Measurements from ENCODE around the gene NUDT5. TPM values are rescaled to one million over a fixed set of nuclear protein-coding genes. Genes with fewer than 3 reads are reported as not detected.

The NUDT5 gene
- total RNA-seq, 1 donor from 2014 or later = 68.4 TPM

- DNase-seq (ENCODE audit: low read depth) (no peak), FAIRE-seq (no peak)
- H3K27me3 ChIP-seq (ENCODE audit: control insufficient read depth, insufficient read depth, low read length) = no peaks in the 10 kb centered on the region
- TF ChIP-seq, protein P1, sequence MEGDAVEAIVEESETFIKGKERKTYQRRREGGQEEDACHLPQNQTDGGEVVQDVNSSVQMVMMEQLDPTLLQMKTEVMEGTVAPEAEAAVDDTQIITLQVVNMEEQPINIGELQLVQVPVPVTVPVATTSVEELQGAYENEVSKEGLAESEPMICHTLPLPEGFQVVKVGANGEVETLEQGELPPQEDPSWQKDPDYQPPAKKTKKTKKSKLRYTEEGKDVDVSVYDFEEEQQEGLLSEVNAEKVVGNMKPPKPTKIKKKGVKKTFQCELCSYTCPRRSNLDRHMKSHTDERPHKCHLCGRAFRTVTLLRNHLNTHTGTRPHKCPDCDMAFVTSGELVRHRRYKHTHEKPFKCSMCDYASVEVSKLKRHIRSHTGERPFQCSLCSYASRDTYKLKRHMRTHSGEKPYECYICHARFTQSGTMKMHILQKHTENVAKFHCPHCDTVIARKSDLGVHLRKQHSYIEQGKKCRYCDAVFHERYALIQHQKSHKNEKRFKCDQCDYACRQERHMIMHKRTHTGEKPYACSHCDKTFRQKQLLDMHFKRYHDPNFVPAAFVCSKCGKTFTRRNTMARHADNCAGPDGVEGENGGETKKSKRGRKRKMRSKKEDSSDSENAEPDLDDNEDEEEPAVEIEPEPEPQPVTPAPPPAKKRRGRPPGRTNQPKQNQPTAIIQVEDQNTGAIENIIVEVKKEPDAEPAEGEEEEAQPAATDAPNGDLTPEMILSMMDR (IDR thresholded peaks at IDR 0.05; ENCODE audit: insufficient read depth, low read length, severe bottlenecking) = no peak
- H3K36me3 ChIP-seq (ENCODE audit: control insufficient read depth, insufficient read depth, low read length) = peaks cover 3% of the 10 kb centered on the region
- H3K4me3 ChIP-seq (ENCODE audit: low read depth, low read length) = no peak overlapping the region
Measured at GRCh38 chr10:12191715-12192114, 4.0 kb downstream of the NUDT5 start.

- H3K36me3 ChIP-seq (ENCODE audit: control insufficient read depth, insufficient read depth, low read length) = peaks cover 6% of the 10 kb centered on the region
- TF ChIP-seq, protein P1 (IDR thresholded peaks at IDR 0.05; ENCODE audit: insufficient read depth, low read length, severe bottlenecking) = no peak
- FAIRE-seq (no peak), DNase-seq (ENCODE audit: low read depth) (no peak)
- H3K27me3 ChIP-seq (ENCODE audit: control insufficient read depth, insufficient read depth, low read length) = no peaks in the 10 kb centered on the region
- H3K4me3 ChIP-seq (ENCODE audit: low read depth, low read length) = no peak overlapping the region
Measured at GRCh38 chr10:12189426-12189825, 6.3 kb downstream of the NUDT5 start.

GRCh38 chr10:12188656-12189055 lies 7.0 kb downstream of the NUDT5 start:
- peaks cover 6% of the 10 kb centered on the region for H3K36me3 ChIP-seq (ENCODE audit: control insufficient read depth, insufficient read depth, low read length)
- no peak overlapping the region for H3K4me3 ChIP-seq (ENCODE audit: low read depth, low read length)
- no peaks in the 10 kb centered on the region for H3K27me3 ChIP-seq (ENCODE audit: control insufficient read depth, insufficient read depth, low read length)
- DNase-seq (ENCODE audit: low read depth) = no peak
- FAIRE-seq = no peak
- TF ChIP-seq, protein P1 (IDR thresholded peaks at IDR 0.05; ENCODE audit: insufficient read depth, low read length, severe bottlenecking) = no peak

- Histone ChIP-seq H3K4me3 (ENCODE audit: low read depth, low read length) (no peak overlapping the region), H3K36me3 (ENCODE audit: control insufficient read depth, insufficient read depth, low read length) (peaks cover 7% of the 10 kb centered on the region), H3K27me3 (ENCODE audit: control insufficient read depth, insufficient read depth, low read length) (no peaks in the 10 kb centered on the region)
- FAIRE-seq = no peak
- no peak for DNase-seq (ENCODE audit: low read depth)
- TF ChIP-seq, protein P1 (IDR thresholded peaks at IDR 0.05; ENCODE audit: insufficient read depth, low read length, severe bottlenecking) = no peak
Measured at GRCh38 chr10:12187321-12187905, 8.3 kb downstream of the NUDT5 start.

DNA sequence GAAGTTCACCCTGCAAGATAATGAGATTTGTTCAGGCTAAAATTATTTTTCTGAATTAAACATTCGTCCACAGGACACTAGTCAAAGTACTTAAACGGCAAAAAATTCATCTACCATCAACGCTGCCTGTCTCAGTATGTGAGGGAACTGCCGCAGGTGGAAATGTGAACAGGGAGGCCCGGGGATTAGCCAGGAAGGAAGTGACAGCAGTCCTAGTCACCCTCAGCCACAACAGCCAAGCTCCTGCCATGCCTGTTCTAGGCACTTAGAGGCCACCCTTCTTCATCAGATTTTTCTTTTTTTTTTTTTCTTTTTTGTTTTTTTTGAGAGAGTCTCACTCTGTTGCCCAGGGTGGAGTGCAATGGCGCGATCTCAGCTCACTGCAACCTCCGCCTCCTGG lies 9.4 kb downstream of the NUDT5 start:
- no peak for FAIRE-seq
- TF ChIP-seq, protein P1 (IDR thresholded peaks at IDR 0.05; ENCODE audit: insufficient read depth, low read length, severe bottlenecking) = no peak
- H3K4me3 ChIP-seq (ENCODE audit: low read depth, low read length) = no peak overlapping the region
- no peaks in the 10 kb centered on the region for H3K27me3 ChIP-seq (ENCODE audit: control insufficient read depth, insufficient read depth, low read length)
- DNase-seq (ENCODE audit: low read depth) = peak; percentile 46
- peaks cover 7% of the 10 kb centered on the region for H3K36me3 ChIP-seq (ENCODE audit: control insufficient read depth, insufficient read depth, low read length)

- TF ChIP-seq, protein P1 (IDR thresholded peaks at IDR 0.05; ENCODE audit: insufficient read depth, low read length, severe bottlenecking) = no peak
- H3K4me3 ChIP-seq (ENCODE audit: low read depth, low read length) = no peak overlapping the region
- DNase-seq (ENCODE audit: low read depth) (no peak), FAIRE-seq (no peak)
- H3K27me3 ChIP-seq (ENCODE audit: control insufficient read depth, insufficient read depth, low read length) = no peaks in the 10 kb centered on the region
- peaks cover 8% of the 10 kb centered on the region for H3K36me3 ChIP-seq (ENCODE audit: control insufficient read depth, insufficient read depth, low read length)
Measured at GRCh38 chr10:12184165-12184564, 11.5 kb downstream of the NUDT5 start.
